Right atrium auricular region (tissue), 2 donors: ENCODE measurements around the gene EPHB2. TPM values are rescaled to one million over a fixed set of nuclear protein-coding genes. Genes with fewer than 3 reads are reported as not detected.
A peak's percentile ranks its signal among the peaks of the same experiment; 100 is the strongest.

Source experiments
- DNase-seq: peaks from one replicate; pipeline ENCODE4 v3.0.0-alpha.2; 2019; ENCODE audit warnings: low spot score
- H3K27ac ChIP-seq, 2 donors: fragments of 200-600 bp; sonication (generic); 1 replicate in 1 of 2; 2 replicates in 1 of 2; pipeline ENCODE4 v1.5.1; 2016 to 2019
- H3K27me3 ChIP-seq, 2 donors: fragments of 200-600 bp; sonication (generic); one replicate each; pipeline versions ENCODE4 v1.5.1 to v1.6.0; 2017 to 2019
- H3K36me3 ChIP-seq: fragments of 200-600 bp; sonication (generic); one replicate; pipeline ENCODE4 v1.5.1; 2016
- H3K4me1 ChIP-seq, 2 donors: fragments of 200-600 bp; sonication (generic); one replicate each; pipeline versions ENCODE4 v1.5.1 to v1.6.0; 2017 to 2019
- H3K4me3 ChIP-seq, 2 donors: fragments of 200-600 bp; sonication (generic); 1 replicate in 1 of 2; 2 replicates in 1 of 2; pipeline ENCODE4 v1.5.1; 2017 to 2019; ENCODE audit warnings: mild to moderate bottlenecking in 1 of 2, moderate library complexity in 1 of 2
- H3K9me3 ChIP-seq, 2 donors: fragments of 200-600 bp; sonication (generic); one replicate each; pipeline ENCODE4 v1.5.1; 2019
- total RNA-seq, 2 donors: library from RNA; depleted of rRNA; stranded (reverse); fragments of >200 nt; gene quantifications; one replicate each; pipeline ENCODE4 v1.1.0, GENCODE V29; 2016
- TF ChIP-seq, protein P1 (sequence below), 2 donors: fragments of 200-600 bp; sonication (generic); IDR thresholded peaks; one replicate each; pipeline ENCODE4 v1.5.1; 2019; ENCODE audit warnings: antibody characterized with exemption in 2 of 2

EPHB2 gene
- total RNA-seq, 2 donors from 2014 or later = 1.8 to 2.6 TPM

DNA sequence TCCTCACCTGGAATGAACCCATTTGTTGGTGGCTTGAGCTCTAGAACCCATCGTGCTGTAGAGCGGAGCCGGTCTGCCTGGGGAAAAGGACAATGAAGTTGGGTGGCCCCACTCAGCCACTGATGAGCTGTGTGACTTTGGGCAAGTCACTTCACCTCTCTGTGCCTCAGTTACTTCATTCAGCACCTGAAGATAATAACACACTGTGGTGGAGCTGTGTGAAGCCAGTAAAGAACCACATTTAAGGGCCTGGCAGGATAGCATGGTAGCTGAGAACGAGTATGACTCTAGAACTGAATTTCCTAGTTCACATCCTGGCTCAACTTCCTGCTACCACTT, 37.1 kb downstream of the EPHB2 start:
- Histone ChIP-seq H3K27ac (no peak overlapping the region), H3K27me3 (no peaks in the 10 kb centered on the region), H3K9me3 (no peaks in the 10 kb centered on the region), H3K4me1 (peaks cover 0 to 21% of the 10 kb centered on the region in 2 donors), H3K36me3 (no peaks in the 10 kb centered on the region), H3K4me3 (no peak overlapping the region)
- no peak for DNase-seq
- TF ChIP-seq, protein P1, sequence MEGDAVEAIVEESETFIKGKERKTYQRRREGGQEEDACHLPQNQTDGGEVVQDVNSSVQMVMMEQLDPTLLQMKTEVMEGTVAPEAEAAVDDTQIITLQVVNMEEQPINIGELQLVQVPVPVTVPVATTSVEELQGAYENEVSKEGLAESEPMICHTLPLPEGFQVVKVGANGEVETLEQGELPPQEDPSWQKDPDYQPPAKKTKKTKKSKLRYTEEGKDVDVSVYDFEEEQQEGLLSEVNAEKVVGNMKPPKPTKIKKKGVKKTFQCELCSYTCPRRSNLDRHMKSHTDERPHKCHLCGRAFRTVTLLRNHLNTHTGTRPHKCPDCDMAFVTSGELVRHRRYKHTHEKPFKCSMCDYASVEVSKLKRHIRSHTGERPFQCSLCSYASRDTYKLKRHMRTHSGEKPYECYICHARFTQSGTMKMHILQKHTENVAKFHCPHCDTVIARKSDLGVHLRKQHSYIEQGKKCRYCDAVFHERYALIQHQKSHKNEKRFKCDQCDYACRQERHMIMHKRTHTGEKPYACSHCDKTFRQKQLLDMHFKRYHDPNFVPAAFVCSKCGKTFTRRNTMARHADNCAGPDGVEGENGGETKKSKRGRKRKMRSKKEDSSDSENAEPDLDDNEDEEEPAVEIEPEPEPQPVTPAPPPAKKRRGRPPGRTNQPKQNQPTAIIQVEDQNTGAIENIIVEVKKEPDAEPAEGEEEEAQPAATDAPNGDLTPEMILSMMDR (IDR thresholded peaks at IDR 0.05) = no peak

DNA sequence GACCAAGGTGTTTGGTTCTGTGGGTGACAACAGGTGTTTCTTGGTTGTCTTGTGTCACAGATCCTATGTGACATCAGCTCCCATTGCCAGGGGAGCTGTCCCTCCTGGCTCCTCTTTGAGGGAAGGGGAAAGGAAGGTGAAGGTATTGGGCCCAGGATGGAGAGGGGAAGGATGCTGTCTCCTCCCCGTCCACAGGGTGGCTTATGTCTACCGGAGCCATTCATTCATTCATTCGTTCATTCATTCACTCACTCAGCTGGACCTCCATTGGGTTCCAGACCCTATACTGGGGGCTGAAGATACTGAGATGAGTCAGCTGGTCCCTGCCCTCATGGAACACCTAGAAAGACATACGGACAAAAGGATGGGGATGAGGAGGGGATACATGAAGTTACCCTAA, 38.9 kb downstream of the EPHB2 start:
- H3K27me3 ChIP-seq = no peaks in the 10 kb centered on the region
- DNase-seq = no peak
- H3K4me3 ChIP-seq = no peak overlapping the region
- H3K4me1 ChIP-seq = peaks cover 0 to 21% of the 10 kb centered on the region in 2 donors
- H3K9me3 ChIP-seq = no peaks in the 10 kb centered on the region
- no peak overlapping the region for H3K27ac ChIP-seq
- TF ChIP-seq, protein P1 (IDR thresholded peaks at IDR 0.05) = no peak
- H3K36me3 ChIP-seq = no peaks in the 10 kb centered on the region

DNA sequence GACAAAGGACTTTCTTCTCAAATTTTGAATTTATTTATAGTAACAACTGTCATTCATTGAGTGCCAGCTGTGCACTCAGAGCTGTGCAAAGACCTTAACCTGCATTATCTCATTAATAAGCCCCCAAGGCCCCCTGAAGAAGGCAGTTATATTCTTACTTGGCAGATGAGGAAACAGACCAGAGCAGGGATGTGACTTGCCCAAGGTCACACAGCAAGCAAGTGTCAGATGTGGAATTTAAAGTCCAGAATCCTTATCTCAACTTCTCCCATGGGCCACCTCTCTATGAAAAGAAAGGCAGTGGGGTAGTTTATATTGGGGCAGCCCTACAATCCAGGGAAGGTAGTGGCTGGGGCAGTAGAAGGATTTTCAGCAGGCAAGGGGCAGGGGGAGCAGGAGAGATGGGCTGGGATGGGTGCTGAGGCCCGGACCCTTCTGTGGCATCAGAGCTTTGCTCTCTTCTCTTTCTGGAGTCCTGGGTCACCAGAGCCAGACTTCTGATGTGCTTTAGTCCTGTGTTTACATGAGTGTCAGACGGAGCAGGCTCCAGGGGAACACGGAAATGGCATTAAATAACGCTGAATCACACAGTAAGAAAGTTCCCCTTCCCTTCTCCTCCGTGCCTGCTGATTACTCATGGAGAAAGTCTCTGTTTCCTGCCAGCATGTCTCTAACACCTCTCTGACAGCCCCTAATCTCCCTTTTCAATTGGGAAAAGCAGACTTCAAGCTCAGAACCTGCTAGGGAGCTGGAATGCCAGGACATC, 39.5 kb downstream of the EPHB2 start:
- no peaks in the 10 kb centered on the region for H3K36me3 ChIP-seq
- no peaks in the 10 kb centered on the region for H3K27me3 ChIP-seq
- H3K9me3 ChIP-seq = no peaks in the 10 kb centered on the region
- H3K4me3 ChIP-seq = no peak overlapping the region
- DNase-seq = peak; percentile 76
- H3K4me1 ChIP-seq = peaks cover 0 to 21% of the 10 kb centered on the region in 2 donors
- TF ChIP-seq, protein P1 (IDR thresholded peaks at IDR 0.05) = no peak
- peak overlapping the region; percentile 52 to 57 for H3K27ac ChIP-seq

DNA sequence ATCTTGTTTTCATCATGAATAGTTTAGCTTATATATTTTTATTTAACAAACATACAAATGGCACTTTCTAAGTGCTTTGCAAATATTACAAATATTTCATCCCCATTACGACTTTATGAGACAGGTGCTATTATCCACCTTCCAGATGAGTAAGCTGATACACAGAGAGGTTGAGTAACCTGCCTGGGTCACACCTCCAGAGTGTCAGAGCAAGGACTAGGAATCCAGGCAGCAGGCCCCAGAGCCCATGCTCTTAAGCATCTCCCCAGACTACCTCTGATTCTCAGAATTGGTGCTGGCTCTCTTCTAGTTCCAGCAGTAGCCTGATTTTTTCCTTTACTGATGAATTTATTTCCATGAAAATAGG, 40.0 kb downstream of the EPHB2 start:
- TF ChIP-seq, protein P1 (IDR thresholded peaks at IDR 0.05) = no peak
- Histone ChIP-seq H3K9me3 (no peaks in the 10 kb centered on the region), H3K4me3 (no peak overlapping the region), H3K4me1 (peaks cover 0 to 21% of the 10 kb centered on the region in 2 donors), H3K27me3 (no peaks in the 10 kb centered on the region), H3K36me3 (no peaks in the 10 kb centered on the region), H3K27ac (peak overlapping the region in 1 of 2 donors; percentile 52)
- no peak for DNase-seq

DNA sequence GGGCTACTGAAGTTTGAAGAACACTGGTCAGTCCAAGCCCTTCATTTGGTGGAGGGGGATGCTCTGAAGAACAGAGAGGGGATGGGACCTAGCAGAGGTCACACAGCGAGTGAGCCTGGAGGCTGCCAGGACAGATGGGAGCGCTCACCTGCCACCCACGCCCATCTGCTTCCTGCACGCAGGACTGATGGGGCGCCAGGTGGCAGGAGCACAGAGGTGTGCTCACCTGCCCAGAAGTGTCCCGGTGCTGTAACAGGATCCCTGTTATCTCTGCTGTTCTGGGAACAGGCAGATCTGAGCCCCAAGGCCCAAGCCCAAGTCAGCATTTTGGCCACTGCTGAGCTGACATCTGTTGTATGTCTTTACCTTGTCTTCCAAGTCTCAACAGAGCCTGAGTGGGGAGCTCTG, 40.5 kb downstream of the EPHB2 start:
- no peak overlapping the region for H3K27ac ChIP-seq
- no peak overlapping the region for H3K4me3 ChIP-seq
- TF ChIP-seq, protein P1 (IDR thresholded peaks at IDR 0.05) = no peak
- H3K36me3 ChIP-seq = no peaks in the 10 kb centered on the region
- H3K4me1 ChIP-seq = peaks cover 0 to 21% of the 10 kb centered on the region in 2 donors
- no peaks in the 10 kb centered on the region for H3K27me3 ChIP-seq
- no peaks in the 10 kb centered on the region for H3K9me3 ChIP-seq
- no peak for DNase-seq

DNA sequence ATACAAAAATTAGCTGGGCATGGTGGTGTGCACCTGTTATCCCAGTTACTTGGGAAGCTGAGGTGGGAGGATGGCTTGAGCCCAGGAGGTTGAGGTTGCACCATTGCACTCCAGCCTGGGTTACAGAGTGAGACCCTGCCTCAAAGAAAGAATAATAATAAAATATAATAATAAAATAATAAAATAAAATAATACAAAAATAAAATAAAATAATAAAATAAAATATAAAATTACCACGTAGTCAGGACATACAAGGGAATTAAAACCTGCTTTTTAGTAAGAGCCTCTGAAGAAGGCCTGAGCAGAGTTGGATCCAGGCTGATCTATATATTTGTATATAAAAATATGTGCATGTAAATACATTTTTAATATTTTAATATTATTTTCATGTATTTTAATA, 41.7 kb downstream of the EPHB2 start:
- H3K9me3 ChIP-seq = no peaks in the 10 kb centered on the region
- H3K36me3 ChIP-seq = no peaks in the 10 kb centered on the region
- no peak for DNase-seq
- H3K27ac ChIP-seq = no peak overlapping the region
- H3K27me3 ChIP-seq = no peaks in the 10 kb centered on the region
- no peak overlapping the region for H3K4me3 ChIP-seq
- TF ChIP-seq, protein P1 (IDR thresholded peaks at IDR 0.05) = no peak
- H3K4me1 ChIP-seq = peaks cover 0 to 21% of the 10 kb centered on the region in 2 donors
